H7 (cell line): Measurements from ENCODE around the gene CASD1. TPM values are rescaled to one million over a fixed set of nuclear protein-coding genes. Genes with fewer than 3 reads are reported as not detected.

Source experiments
- DNase-seq: peaks from one replicate; pipeline ENCODE4 v3.0.0; 2012
- H3K27me3 ChIP-seq: 2 replicates; pipeline ENCODE4 v1.6.0; 2011; ENCODE audit warnings: mild to moderate bottlenecking, low read length; ENCODE audit not compliant: control insufficient read depth, insufficient read depth
- H3K36me3 ChIP-seq: replicated peaks from 2 replicates; pipeline ENCODE4 v1.5.1; 2011; ENCODE audit warnings: low read length; ENCODE audit not compliant: control insufficient read depth, insufficient read depth
- H3K4me3 ChIP-seq: 2 replicates; pipeline ENCODE4 v1.5.1; 2011; ENCODE audit warnings: low read depth, mild to moderate bottlenecking, control low read depth, low read length, moderate library complexity; ENCODE audit not compliant: insufficient read depth
- total RNA-seq: library from RNA; depleted of rRNA; stranded (reverse); fragments of >200 nt; shearing (Covaris generic); gene quantifications from 2 replicates; pipeline ENCODE4 v1.2.3, GENCODE V29; 2014; rRNA removed

Gene CASD1
- 16.0 and 16.7 TPM in 2 replicates for total RNA-seq

DNA sequence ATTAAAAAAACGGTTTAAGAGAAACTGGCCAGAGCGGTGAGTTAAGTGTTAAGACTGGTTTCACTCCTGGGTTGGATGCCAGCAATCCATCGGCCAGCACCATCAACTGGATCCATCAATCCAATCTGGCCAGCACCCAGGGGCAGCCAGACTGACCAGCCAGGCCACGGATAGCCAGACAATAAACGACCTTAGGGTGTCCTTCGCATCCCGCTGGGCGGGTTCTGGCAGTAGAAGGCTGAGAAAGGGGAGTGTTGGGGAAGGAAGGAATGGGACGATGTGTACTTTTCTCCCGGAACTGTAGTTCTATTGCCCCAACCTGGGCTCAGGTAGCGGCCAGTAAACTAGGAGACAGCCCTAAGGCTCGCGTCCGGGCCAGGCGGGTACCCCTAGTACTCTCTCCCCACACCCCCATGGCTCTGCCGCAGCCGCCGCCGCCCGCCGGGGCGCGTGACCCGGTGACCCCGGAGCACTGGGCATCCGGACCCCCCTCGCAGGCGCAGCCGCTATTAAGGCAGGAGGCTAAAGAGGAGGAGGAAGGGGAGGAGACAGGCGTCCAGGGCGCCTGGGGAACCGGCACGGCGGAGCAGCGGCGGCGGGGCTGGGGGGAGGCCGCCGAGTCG lies at the start of gene CASD1:
TSS of gene CASD1 (plus strand) at position 546 of the 623 bp plus-strand sequence. CDS start 276 bp downstream, outside the sequence.
- DNase-seq, result no peak
- H3K36me3 ChIP-seq, result no peaks in the 10 kb centered on the region
- H3K4me3 ChIP-seq, result peak within 1 kb of the TSS; percentile 78
- H3K27me3 ChIP-seq, result no peaks in the 10 kb centered on the region

- no peaks in the 10 kb centered on the region for H3K27me3 ChIP-seq
- H3K36me3 ChIP-seq, result no peaks in the 10 kb centered on the region
- no peak overlapping the region for H3K4me3 ChIP-seq
- no peak for DNase-seq
These were observed 43.1 kb upstream of the CASD1 start for GRCh38 chr7:94466516-94466915.

GRCh38 chr7:94471604-94472003 lies 38.0 kb upstream of the CASD1 start:
- H3K27me3 ChIP-seq, result no peaks in the 10 kb centered on the region
- no peak overlapping the region for H3K4me3 ChIP-seq
- no peak for DNase-seq

DNA sequence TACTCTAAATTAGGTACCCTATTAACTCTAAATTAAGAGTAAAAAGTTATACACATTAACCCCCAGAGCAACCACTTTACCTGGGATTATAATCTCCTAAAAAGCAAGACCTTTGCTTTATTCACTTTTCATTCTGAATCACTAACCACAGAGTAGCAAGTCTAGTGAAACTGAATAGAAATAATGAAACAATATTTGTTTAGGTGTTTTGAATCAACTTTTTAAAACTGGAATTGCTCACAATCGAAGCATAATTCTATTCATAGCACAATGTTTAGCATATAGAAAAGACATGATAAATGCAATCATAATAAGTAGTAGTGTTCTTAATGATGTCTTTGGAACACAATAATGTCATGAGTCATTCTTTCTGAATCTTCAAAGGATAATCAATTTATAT lies 37.0 kb upstream of the CASD1 start:
- H3K4me3 ChIP-seq, result no peak overlapping the region
- no peaks in the 10 kb centered on the region for H3K27me3 ChIP-seq
- no peaks in the 10 kb centered on the region for H3K36me3 ChIP-seq
- no peak for DNase-seq

More at GRCh38 chr7:94471604-94472003, 38.0 kb upstream of the CASD1 start:
- H3K36me3 ChIP-seq, result no peaks in the 10 kb centered on the region

DNA sequence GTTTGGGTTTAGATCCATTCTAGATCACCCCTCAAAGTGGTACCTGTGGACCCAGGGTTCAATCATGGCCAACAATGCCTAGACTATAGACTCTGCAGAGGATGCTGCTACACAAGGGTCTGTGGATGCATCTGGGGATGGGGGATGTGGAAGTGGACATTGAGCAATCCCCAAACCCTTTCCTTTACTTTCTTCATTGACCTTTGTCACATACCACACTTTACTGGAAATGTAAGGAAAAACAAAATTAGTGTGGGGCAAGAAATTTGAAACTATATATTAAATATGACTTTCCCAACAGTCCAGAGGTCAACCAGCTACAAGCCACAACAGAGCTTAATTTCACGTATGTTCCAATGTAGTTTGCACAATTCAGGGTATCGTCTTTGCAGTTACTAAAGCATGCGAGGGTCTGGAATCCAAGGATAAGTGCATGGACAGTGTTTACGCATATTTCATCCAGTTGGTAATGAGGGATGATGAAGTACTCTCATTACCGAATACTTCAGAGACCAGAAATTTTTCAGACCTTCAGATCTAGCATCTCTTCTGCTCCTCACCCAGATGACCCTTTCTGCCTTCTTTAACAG lies 33.3 kb upstream of the CASD1 start:
- Histone ChIP-seq H3K4me3 (no peak overlapping the region), H3K36me3 (no peaks in the 10 kb centered on the region), H3K27me3 (no peaks in the 10 kb centered on the region)
- DNase-seq, result no peak

DNA sequence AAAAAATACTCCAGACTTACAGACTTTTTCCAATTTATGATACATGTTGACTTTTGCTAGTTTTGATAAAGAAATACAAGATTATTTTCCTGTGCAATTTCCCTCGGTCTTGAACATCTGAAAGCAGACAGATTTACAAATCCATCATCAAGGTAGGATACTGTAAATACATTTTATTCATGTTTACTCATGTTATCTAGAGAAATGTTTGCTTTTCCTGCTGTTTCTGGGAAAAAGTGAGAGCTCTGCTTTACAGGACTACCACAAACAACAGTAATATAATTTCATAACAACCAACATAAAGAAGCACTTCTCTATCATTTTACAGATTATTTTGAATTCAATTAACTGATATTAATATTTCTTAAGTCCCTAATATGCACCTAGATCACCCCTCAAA lies 31.7 kb upstream of the CASD1 start:
- no peaks in the 10 kb centered on the region for H3K27me3 ChIP-seq
- no peaks in the 10 kb centered on the region for H3K36me3 ChIP-seq
- DNase-seq, result no peak
- H3K4me3 ChIP-seq, result no peak overlapping the region

DNA sequence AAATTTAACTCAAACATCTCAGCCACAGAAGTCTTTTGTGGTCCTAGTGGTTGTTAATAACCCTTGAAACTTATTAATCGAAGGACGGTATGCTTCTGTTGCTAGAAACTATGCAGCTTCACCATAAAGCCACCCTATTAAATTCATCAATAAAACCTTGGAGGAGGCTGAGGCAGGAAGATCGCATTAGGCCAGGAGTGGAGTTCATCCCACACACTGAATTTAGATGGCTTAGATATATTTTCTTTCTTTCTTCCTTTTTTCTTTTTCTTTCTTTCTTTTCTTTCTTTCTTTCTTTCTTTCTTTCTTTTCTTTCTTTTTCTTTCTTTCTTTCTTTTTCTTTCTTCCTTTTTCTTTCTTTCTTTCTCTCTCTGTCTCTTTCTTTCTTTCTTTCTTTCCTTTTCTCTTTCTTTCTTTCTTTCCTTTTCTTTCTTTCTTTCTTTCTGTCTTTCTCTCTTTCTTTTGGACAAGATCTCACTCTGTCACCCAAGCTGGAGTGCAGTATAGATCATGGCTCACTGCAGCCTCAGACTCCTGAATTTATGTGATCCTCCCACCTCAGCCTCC lies 30.9 kb upstream of the CASD1 start:
- H3K27me3 ChIP-seq, result no peaks in the 10 kb centered on the region
- no peak overlapping the region for H3K4me3 ChIP-seq
- H3K36me3 ChIP-seq, result no peaks in the 10 kb centered on the region

DNA sequence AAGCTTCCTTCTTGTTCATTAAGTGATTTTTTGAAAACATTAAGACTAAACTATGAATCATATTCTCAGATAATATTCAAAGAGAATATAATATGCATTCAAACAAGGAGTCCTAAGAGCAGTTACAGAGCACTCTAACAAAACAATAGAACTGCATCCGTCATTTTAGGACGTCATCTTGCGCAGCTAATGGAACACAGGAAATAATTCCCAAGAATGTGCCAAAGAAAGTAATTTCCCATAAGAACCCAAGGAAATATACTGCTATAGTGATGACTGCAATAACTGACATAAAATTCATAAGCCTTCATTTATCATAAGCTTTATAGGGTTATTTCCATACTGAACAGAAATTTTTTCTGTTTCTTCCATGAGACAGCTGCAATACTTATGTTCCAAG lies 28.3 kb upstream of the CASD1 start:
- no peaks in the 10 kb centered on the region for H3K36me3 ChIP-seq
- no peak for DNase-seq
- H3K27me3 ChIP-seq, result no peaks in the 10 kb centered on the region
- no peak overlapping the region for H3K4me3 ChIP-seq

More for the DNA sequence above, 30.9 kb upstream of the CASD1 start:
- DNase-seq, result no peak

DNA sequence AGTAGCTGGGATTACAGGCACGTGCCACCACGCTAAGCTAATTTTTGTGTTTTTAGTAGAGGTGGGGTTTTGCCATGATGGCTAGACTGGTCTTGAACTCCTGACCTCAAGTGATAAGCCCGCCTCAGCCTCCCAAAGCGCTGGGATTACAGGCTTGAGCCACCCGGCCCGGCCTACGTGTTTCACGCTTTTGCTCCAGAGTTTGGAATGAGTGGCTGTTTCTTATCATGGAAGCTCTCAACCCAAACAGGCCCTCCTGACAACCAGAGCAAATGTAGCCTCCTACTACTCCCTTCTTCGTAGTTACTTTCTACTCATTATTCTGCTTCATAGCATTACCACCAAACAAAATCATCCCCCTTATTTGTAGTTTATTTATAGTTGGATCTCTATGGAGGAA lies 26.8 kb upstream of the CASD1 start:
- DNase-seq, result no peak
- H3K36me3 ChIP-seq, result no peaks in the 10 kb centered on the region
- no peaks in the 10 kb centered on the region for H3K27me3 ChIP-seq
- no peak overlapping the region for H3K4me3 ChIP-seq

GRCh38 chr7:94483843-94484242 lies 25.8 kb upstream of the CASD1 start:
- Histone ChIP-seq H3K4me3 (no peak overlapping the region), H3K27me3 (no peaks in the 10 kb centered on the region)
- no peak for DNase-seq

DNA sequence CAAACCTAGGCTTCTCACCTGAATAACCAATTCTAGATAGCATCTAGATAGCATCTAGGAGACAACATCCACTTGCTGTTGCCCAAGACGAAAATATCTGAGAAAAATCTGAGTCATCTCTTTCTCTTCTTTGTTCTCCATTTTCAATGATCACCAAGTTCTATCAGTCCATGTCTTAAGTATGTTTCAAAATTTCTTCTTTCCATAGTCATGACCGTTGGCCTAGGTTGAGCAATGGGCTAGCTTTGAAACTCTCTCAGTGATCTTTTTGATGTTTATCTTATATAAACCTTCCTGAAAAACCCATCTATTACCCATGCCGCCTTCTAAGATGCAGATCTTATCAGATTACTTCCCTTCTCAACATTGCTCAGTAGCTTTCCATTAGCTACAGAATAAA lies 23.4 kb upstream of the CASD1 start:
- Histone ChIP-seq H3K36me3 (no peaks in the 10 kb centered on the region), H3K27me3 (no peaks in the 10 kb centered on the region), H3K4me3 (no peak overlapping the region)
- DNase-seq, result no peak

More at GRCh38 chr7:94483843-94484242, 25.8 kb upstream of the CASD1 start:
- H3K36me3 ChIP-seq, result no peaks in the 10 kb centered on the region

DNA sequence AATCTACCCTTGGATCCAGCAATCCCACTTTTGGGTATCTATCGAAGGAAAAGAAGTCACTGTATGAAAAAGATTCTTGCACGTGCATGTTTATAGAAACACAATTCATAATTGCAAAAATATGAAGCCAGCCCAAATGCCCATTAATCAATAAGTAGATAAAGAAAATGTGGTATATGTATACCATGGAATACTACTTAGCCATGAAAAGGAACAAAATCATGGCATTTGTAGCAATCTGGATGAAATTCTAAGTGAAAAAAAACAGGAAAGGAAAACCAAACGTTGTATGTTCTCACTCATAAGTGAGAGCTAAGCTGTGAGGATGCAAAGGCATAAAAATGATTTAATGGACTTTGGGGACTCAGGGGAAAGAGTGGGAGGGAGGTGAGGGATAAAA lies 18.2 kb upstream of the CASD1 start:
- no peaks in the 10 kb centered on the region for H3K27me3 ChIP-seq
- no peaks in the 10 kb centered on the region for H3K36me3 ChIP-seq
- no peak overlapping the region for H3K4me3 ChIP-seq
- no peak for DNase-seq

DNA sequence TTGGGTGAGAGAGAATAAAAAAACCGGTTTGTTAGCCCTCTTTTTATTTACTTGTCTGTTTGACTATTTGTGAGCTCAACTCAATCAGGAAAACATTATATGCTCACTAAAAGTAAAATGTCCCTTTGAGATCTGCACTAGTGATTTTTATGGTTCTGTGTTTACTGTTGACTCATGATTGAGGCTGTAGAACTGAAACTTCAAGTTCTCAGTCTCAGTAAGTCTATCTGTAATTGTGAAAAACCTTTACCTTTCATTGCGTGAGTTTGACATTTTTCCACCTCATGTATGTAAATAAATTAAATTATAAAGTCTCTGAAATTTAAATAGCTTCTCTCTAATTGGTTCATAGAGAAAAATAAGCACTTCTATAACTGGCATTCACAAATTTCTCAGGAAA lies 17.0 kb upstream of the CASD1 start:
- Histone ChIP-seq H3K4me3 (no peak overlapping the region), H3K36me3 (no peaks in the 10 kb centered on the region)

GRCh38 chr7:94497874-94498670 lies 11.5 kb upstream of the CASD1 start:
- H3K27me3 ChIP-seq, result no peaks in the 10 kb centered on the region
- H3K36me3 ChIP-seq, result no peaks in the 10 kb centered on the region
- no peak for DNase-seq
- no peak overlapping the region for H3K4me3 ChIP-seq

More for the DNA sequence above, 17.0 kb upstream of the CASD1 start:
- no peak for DNase-seq
- H3K27me3 ChIP-seq, result no peaks in the 10 kb centered on the region

GRCh38 chr7:94498918-94499317 lies 10.7 kb upstream of the CASD1 start:
- H3K27me3 ChIP-seq, result no peaks in the 10 kb centered on the region
- no peak overlapping the region for H3K4me3 ChIP-seq
- no peaks in the 10 kb centered on the region for H3K36me3 ChIP-seq
- no peak for DNase-seq
